LNCaP clone FGC (cell line): ENCODE measurements around the gene NAALADL2.

Experiments
- DNase-seq: peaks from one replicate; pipeline ENCODE4 v3.0.0-alpha.2; 2011; ENCODE audit warnings: low read depth
- H3K4me3 ChIP-seq: 2 replicates; pipeline ENCODE4 v1.5.1; 2011; ENCODE audit warnings: mild to moderate bottlenecking, low read depth, low read length, control low read depth
- TF ChIP-seq, protein P1 (sequence below): IDR thresholded peaks from 2 replicates; pipeline ENCODE4 v1.5.1; 2012; ENCODE audit warnings: mild to moderate bottlenecking; ENCODE audit not compliant: control insufficient read depth, insufficient read depth; ENCODE audit errors: extremely low read depth

Gene NAALADL2

DNA sequence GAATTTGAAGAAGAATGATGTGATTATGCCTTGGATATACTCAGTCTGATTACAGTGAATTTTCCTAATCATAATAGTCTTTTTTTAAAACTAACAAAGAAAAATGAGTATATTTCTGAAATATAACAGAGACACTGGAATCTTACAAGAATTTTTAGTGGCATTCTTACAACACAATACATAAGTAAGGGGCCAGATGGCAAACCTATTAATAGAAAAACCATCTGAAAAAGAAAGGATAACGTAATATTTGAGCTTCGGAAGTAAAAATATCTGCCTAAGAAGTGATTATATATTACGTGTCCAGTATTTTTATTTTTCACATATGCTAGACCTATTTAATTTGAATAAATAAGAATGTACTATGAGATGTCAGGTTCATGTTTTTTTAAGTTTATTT lies 452.8 kb downstream of the NAALADL2 start:
- DNase-seq = no peak
- TF ChIP-seq, protein P1, sequence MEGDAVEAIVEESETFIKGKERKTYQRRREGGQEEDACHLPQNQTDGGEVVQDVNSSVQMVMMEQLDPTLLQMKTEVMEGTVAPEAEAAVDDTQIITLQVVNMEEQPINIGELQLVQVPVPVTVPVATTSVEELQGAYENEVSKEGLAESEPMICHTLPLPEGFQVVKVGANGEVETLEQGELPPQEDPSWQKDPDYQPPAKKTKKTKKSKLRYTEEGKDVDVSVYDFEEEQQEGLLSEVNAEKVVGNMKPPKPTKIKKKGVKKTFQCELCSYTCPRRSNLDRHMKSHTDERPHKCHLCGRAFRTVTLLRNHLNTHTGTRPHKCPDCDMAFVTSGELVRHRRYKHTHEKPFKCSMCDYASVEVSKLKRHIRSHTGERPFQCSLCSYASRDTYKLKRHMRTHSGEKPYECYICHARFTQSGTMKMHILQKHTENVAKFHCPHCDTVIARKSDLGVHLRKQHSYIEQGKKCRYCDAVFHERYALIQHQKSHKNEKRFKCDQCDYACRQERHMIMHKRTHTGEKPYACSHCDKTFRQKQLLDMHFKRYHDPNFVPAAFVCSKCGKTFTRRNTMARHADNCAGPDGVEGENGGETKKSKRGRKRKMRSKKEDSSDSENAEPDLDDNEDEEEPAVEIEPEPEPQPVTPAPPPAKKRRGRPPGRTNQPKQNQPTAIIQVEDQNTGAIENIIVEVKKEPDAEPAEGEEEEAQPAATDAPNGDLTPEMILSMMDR = no peak
- no peak overlapping the region for H3K4me3 ChIP-seq

GRCh38 chr3:175312791-175313190 lies 453.7 kb downstream of the NAALADL2 start:
- TF ChIP-seq, protein P1 = no peak
- H3K4me3 ChIP-seq = no peak overlapping the region
- DNase-seq = peak; percentile 100

DNA sequence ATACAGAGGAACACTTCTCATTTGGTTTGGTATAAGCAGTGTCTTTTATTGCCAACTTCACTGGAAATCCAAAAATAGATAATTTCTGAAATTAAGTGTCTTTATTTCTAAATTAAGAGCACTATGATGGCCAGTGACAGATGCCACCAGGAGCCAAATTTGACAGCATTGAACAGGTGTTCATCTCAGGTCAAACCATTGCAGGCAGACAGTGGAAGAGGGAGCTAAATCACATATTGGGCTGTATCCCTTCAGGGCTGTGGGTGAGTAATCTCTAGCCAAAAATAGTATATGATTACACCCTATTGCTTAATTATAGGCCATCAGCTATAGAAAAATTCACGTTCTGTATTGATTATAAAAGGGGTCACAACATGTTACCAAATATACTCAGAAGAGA lies 457.7 kb downstream of the NAALADL2 start:
- DNase-seq = no peak
- no peak overlapping the region for H3K4me3 ChIP-seq
- TF ChIP-seq, protein P1 = no peak

GRCh38 chr3:175325440-175325839 lies 466.3 kb downstream of the NAALADL2 start:
- no peak overlapping the region for H3K4me3 ChIP-seq
- DNase-seq = no peak
- TF ChIP-seq, protein P1 = no peak

GRCh38 chr3:175326041-175326440 lies 466.9 kb downstream of the NAALADL2 start:
- no peak overlapping the region for H3K4me3 ChIP-seq
- TF ChIP-seq, protein P1 = no peak
- no peak for DNase-seq

GRCh38 chr3:175329373-175329772 lies 470.2 kb downstream of the NAALADL2 start:
- TF ChIP-seq, protein P1 = no peak
- no peak overlapping the region for H3K4me3 ChIP-seq
- DNase-seq = no peak

GRCh38 chr3:175335229-175335628 lies 476.1 kb downstream of the NAALADL2 start:
- DNase-seq = no peak
- TF ChIP-seq, protein P1 = no peak
- no peak overlapping the region for H3K4me3 ChIP-seq
